OCI-LY1 (cell line): ENCODE results near the gene STK40.

ENCODE experiments used
- H2AFZ ChIP-seq: fragments of 200-600 bp; sonication (generic), shearing (Covaris generic); 2 replicates; pipeline ENCODE4 v1.6.0; 2014; ENCODE audit warnings: antibody characterized with exemption, mild to moderate bottlenecking, low read length
- H3F3A ChIP-seq: fragments of 200-600 bp; sonication (generic), shearing (Covaris generic); 2 replicates; pipeline ENCODE4 v1.6.0; 2014; ENCODE audit warnings: mild to moderate bottlenecking, antibody characterized with exemption, low read length, moderate library complexity; ENCODE audit not compliant: insufficient read depth
- H3K27ac ChIP-seq: fragments of 200-600 bp; sonication (generic); 2 replicates; pipeline ENCODE4 v1.5.1; 2014; ENCODE audit warnings: low read length, mixed run types, mild to moderate bottlenecking, low read depth; ENCODE audit not compliant: poor library complexity, severe bottlenecking
- H3K27me3 ChIP-seq: fragments of 200-600 bp; sonication (generic); 2 replicates; pipeline ENCODE4 v1.6.0; 2014; ENCODE audit warnings: antibody characterized with exemption, mild to moderate bottlenecking, low read length, moderate library complexity; ENCODE audit not compliant: insufficient read depth
- H3K36me3 ChIP-seq: fragments of 200-600 bp; sonication (generic); 2 replicates; pipeline ENCODE4 v1.6.1; 2014; ENCODE audit warnings: mild to moderate bottlenecking, antibody characterized with exemption, low read length, moderate library complexity, mixed read lengths; ENCODE audit not compliant: insufficient read depth
- H3K4me1 ChIP-seq: fragments of 200-600 bp; sonication (generic); 2 replicates; pipeline ENCODE4 v1.5.1; 2014; ENCODE audit warnings: mild to moderate bottlenecking, low read length, moderate library complexity; ENCODE audit not compliant: insufficient read depth, severe bottlenecking
- H3K4me2 ChIP-seq: fragments of 200-600 bp; sonication (generic), shearing (Covaris generic); 2 replicates; pipeline ENCODE4 v1.6.1; 2014; ENCODE audit warnings: low read length
- H3K4me3 ChIP-seq: fragments of 200-600 bp; sonication (generic); 2 replicates; pipeline ENCODE4 v1.5.1; 2014; ENCODE audit warnings: low read length, low read depth, mild to moderate bottlenecking, mixed read lengths; ENCODE audit not compliant: poor library complexity, severe bottlenecking
- H3K79me2 ChIP-seq: fragments of 200-600 bp; shearing (Covaris generic); 2 replicates; pipeline ENCODE4 v1.6.1; 2016; ENCODE audit warnings: mixed run types, low read length, mixed read lengths; ENCODE audit not compliant: insufficient read depth
- H3K9ac ChIP-seq: fragments of 200-600 bp; sonication (generic), shearing (Covaris generic); 2 replicates; pipeline ENCODE4 v1.6.1; 2014; ENCODE audit warnings: mild to moderate bottlenecking, low read length, mixed read lengths
- H3K9me2 ChIP-seq: fragments of 200-600 bp; sonication (generic), shearing (Covaris generic); 2 replicates; pipeline ENCODE4 v1.6.1; 2014; ENCODE audit warnings: low read depth, mild to moderate bottlenecking, low read length, mixed read lengths
- H3K9me3 ChIP-seq: fragments of 200-600 bp; shearing (Covaris generic); 2 replicates; pipeline ENCODE4 v1.6.1; 2014; ENCODE audit warnings: low read length, mixed read lengths
- H4K20me1 ChIP-seq: fragments of 200-600 bp; sonication (generic), shearing (Covaris generic); 2 replicates; pipeline ENCODE4 v1.6.0; 2016; ENCODE audit warnings: mild to moderate bottlenecking, low read length; ENCODE audit not compliant: insufficient read depth
- EZH2 ChIP-seq: fragments of 200-600 bp; sonication (generic), shearing (Covaris generic); IDR thresholded peaks from 2 replicates; pipeline ENCODE4 v1.8.0; 2017; ENCODE audit warnings: borderline replicate concordance, mixed run types, mild to moderate bottlenecking, antibody characterized with exemption, low read length, moderate library complexity, mixed read lengths
- TF ChIP-seq, protein P1 (sequence below): fragments of 200-600 bp; sonication (generic), shearing (Covaris generic); IDR thresholded peaks from 2 replicates; pipeline ENCODE4 v1.5.1; 2017; ENCODE audit warnings: mild to moderate bottlenecking, antibody characterized with exemption, low read length, moderate library complexity, mixed read lengths

Gene STK40

DNA sequence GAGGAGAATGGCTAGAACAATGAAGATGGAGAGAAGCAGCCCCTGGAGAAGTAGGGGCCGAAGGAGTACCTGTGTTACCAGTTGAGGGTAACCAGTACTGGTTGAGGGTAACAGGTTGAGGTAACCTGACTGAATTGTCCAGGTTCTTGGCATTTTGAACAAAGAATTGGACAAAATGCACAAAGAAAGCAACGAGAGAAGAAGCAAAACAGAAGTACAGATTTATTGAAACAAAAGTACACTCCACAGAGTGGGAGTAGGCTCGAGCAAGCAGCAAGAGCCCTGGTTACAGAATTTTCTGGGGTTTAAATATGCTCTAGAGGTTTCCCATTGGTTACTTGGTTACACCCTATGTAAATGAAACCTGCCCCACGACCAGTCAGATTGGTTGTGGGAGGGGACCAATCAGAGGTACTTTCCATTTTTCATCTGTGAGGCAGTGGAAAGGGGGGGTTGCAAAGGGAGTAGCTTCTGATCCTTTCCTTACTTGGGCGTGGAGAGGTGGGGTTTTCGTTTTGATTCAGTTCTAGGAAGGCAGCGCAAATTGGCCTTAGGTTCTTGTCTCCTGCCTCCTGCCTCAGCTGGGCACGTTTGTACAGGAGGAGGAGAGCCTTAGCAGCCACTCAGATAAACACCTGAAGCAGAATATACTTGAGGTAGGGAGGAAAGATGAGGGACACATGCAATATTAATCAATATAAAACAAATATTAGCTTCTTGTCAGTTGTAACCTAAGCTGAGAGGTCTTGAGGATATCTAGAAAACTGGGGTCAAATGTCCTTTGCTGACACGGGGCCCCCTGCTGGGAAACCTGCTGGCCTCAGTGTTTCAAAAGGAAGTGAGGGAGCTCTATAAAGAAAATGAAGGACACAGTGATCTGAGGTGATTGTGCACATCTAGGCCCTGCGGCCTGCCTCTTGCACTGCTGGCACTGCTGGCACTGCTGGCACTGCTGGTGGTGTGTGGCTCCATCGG, 26.2 kb upstream of the STK40 start:
- Histone ChIP-seq H3K4me2 (no peak overlapping the region), H3K27ac (no peak overlapping the region), H3K36me3 (no peaks in the 10 kb centered on the region; the same call in 1 of the 2 replicates), H3F3A (no peaks in the 10 kb centered on the region), H3K9me2 (no peaks in the 10 kb centered on the region), H2AFZ (no peak overlapping the region), H3K79me2 (no peaks in the 10 kb centered on the region), H3K9ac (no peak overlapping the region), H3K9me3 (peaks cover 6% of the 10 kb centered on the region; the same call in 1 of the 2 replicates), H3K4me1 (no peaks in the 10 kb centered on the region), H4K20me1 (no peaks in the 10 kb centered on the region), H3K4me3 (no peak overlapping the region), H3K27me3 (no peaks in the 10 kb centered on the region)
- TF ChIP-seq, protein P1, sequence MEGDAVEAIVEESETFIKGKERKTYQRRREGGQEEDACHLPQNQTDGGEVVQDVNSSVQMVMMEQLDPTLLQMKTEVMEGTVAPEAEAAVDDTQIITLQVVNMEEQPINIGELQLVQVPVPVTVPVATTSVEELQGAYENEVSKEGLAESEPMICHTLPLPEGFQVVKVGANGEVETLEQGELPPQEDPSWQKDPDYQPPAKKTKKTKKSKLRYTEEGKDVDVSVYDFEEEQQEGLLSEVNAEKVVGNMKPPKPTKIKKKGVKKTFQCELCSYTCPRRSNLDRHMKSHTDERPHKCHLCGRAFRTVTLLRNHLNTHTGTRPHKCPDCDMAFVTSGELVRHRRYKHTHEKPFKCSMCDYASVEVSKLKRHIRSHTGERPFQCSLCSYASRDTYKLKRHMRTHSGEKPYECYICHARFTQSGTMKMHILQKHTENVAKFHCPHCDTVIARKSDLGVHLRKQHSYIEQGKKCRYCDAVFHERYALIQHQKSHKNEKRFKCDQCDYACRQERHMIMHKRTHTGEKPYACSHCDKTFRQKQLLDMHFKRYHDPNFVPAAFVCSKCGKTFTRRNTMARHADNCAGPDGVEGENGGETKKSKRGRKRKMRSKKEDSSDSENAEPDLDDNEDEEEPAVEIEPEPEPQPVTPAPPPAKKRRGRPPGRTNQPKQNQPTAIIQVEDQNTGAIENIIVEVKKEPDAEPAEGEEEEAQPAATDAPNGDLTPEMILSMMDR: no peak
- TF ChIP-seq EZH2: no peak

DNA sequence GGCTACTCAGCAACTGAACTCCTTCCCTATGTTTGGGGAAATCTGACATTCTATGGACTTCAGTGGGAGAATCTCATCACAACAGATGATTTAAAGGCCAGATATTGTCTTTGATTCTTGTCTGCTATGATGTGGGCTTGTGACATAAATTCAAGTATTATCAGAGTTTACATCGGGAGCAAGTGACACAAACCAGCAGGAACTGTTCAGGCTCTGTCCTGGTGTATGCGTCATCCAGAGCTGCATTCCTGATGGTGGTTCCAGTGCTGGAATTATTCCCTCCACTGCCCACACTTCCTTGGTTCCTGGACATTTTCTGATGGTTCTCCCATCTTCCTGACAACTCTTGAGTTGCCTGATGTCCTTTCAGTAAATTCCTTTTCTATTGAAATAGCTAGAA, 22.8 kb upstream of the STK40 start:
- Histone ChIP-seq H3K27me3 (no peaks in the 10 kb centered on the region), H3K79me2 (no peaks in the 10 kb centered on the region), H3K4me1 (no peaks in the 10 kb centered on the region), H3K27ac (no peak overlapping the region), H3K9ac (no peak overlapping the region), H2AFZ (no peak overlapping the region), H3K9me3 (no peaks in the 10 kb centered on the region), H3K36me3 (no peaks in the 10 kb centered on the region; the same call in 1 of the 2 replicates), H3K4me3 (no peak overlapping the region), H3K9me2 (no peaks in the 10 kb centered on the region), H3K4me2 (no peak overlapping the region), H4K20me1 (no peaks in the 10 kb centered on the region), H3F3A (no peaks in the 10 kb centered on the region)
- TF ChIP-seq, protein P1: no peak
- TF ChIP-seq EZH2: no peak

DNA sequence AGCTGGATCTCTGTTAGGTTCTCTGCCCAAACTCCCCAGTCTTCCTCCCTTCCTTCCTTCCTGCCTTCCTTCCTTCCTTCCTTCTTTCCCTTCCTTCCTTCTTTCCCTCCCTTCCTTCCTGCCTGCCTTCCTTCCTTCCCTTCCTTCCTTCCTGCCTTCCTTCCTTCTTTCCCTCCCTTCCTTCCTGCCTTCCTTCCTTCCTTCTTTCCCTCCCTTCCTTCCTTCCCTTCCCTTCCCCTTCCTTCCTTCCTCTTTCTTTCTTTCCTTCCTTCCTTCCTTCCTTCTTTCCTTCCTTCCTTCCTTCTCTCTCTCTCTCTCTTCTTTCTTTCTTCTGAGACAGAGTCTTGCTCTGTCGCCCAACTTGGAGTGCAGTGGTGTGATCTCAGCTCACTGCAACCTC, 20.7 kb upstream of the STK40 start:
- Histone ChIP-seq H3K9ac (no peak overlapping the region), H3K27ac (no peak overlapping the region), H3K79me2 (no peaks in the 10 kb centered on the region), H3K9me3 (0 out of 2 replicates have a peak, but pooled peaks cover 2% of the 10 kb centered on the region), H4K20me1 (no peaks in the 10 kb centered on the region), H3K27me3 (no peaks in the 10 kb centered on the region), H3F3A (no peaks in the 10 kb centered on the region), H2AFZ (no peak overlapping the region), H3K4me1 (no peaks in the 10 kb centered on the region), H3K9me2 (no peaks in the 10 kb centered on the region), H3K4me3 (no peak overlapping the region), H3K36me3 (no peaks in the 10 kb centered on the region; the same call in 1 of the 2 replicates), H3K4me2 (no peak overlapping the region)
- TF ChIP-seq, protein P1: no peak
- no peak for TF ChIP-seq EZH2
